ENCODE measurements around the gene DYNLT2.

DNA sequence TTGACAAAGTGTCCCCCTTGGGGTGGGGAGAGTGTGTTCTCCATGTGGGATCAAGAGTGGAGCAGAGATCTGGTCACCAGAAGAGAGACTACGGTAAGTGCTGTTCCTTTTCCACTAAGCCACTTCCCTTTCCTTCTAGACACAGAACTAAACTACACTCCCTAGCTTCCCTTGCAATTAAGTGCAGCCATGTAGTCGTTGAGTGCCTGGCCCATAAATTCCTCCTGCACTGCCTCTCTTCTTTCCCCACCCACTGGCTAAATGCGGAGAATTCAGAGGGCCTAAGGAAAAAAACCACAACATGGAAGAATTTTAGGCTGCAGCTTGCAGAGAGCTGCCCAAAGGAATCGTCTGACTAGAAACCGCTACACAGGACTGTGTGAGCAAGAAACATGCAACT is 51.1 kb downstream of the DYNLT2 start:
- no peak for TF ChIP-seq EZH2 (IDR thresholded peaks at IDR 0.05; ENCODE audit: low read length, missing control alignments)
- TF ChIP-seq, protein P1, sequence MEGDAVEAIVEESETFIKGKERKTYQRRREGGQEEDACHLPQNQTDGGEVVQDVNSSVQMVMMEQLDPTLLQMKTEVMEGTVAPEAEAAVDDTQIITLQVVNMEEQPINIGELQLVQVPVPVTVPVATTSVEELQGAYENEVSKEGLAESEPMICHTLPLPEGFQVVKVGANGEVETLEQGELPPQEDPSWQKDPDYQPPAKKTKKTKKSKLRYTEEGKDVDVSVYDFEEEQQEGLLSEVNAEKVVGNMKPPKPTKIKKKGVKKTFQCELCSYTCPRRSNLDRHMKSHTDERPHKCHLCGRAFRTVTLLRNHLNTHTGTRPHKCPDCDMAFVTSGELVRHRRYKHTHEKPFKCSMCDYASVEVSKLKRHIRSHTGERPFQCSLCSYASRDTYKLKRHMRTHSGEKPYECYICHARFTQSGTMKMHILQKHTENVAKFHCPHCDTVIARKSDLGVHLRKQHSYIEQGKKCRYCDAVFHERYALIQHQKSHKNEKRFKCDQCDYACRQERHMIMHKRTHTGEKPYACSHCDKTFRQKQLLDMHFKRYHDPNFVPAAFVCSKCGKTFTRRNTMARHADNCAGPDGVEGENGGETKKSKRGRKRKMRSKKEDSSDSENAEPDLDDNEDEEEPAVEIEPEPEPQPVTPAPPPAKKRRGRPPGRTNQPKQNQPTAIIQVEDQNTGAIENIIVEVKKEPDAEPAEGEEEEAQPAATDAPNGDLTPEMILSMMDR (conservative IDR thresholded peaks at IDR 0.05 in 1 of 2, IDR thresholded peaks at IDR 0.05 in 1 of 2; ENCODE audit: low read depth in 1 of 2, low read length in 2 of 2), result no peak
